HG03135 (cell line): ENCODE data around the gene KCNN3.

Experiments
- ATAC-seq: cut with Tn5 transposase; IDR thresholded peaks from one replicate; pipeline ENCODE4 v1.9.1; 2021; ENCODE audit warnings: mild to moderate bottlenecking, moderate library complexity; ENCODE audit not compliant: unreplicated experiment

Gene KCNN3

GRCh38 chr1:154774175-154774855, 95.8 kb downstream of the KCNN3 start:
- no peak for ATAC-seq

DNA sequence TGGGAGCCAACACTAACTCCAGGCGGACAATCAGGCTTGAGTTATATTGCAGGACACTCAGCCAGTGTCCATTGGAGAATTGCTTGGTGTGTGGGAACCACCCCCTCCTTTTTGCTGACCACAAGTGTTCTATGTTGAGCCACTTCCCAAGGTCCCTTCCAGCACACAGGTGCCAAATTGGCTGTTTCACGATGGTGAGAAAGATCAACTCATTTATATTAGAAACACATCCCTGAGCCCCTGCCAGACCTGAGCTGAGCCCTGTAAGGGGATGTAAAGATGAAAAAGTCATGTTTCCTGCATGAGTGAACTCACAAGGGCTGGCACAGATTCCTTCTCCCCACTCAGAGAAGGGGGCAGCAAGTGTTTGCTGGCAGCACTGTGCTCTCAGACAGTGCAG, 96.5 kb downstream of the KCNN3 start:
- ATAC-seq: no peak

DNA sequence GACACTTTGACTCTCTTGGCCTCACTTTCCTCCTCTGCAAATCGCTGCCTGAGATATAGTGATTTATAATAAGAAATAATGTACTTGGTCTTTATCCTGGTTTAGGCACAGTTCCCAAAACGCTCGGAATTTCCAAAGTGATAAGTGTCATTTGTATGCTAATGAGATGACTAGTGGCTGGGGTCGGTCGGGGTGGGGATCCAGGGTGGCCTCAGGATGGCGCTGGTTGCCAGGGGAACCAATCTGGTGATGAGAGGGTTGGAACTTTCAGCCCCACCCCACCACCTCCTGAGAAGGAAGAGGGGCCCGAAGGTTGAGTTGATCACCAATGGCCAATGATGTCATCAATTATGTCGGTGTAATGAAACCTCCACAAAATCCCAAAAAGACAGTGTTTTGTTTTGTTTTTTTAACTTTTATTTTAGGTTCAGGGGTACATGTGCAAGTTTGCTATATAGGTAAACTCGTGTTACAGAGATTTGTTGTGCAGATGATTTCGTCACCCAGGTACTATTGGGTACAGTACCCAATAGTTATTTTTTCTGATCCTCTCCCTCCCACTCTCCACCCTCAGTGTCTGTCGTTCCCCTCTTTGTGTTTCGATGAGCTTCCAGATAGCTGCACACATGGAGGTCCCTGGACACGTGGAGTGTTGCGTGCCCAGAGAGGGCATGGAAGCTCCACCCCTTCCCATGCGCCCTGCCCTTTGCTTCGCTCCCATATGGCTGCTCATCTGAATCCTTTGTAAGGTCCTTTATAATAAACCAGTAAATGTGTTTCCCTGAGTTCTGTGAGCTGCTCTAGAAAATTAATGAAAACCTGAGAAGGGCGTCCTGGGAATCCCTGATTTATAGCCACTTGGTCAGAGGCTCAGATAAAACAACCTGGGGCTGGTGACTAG, 97.2 kb downstream of the KCNN3 start:
- no peak for ATAC-seq

- no peak for ATAC-seq
These were observed 98.0 kb downstream of the KCNN3 start for GRCh38 chr1:154772056-154772455.

DNA sequence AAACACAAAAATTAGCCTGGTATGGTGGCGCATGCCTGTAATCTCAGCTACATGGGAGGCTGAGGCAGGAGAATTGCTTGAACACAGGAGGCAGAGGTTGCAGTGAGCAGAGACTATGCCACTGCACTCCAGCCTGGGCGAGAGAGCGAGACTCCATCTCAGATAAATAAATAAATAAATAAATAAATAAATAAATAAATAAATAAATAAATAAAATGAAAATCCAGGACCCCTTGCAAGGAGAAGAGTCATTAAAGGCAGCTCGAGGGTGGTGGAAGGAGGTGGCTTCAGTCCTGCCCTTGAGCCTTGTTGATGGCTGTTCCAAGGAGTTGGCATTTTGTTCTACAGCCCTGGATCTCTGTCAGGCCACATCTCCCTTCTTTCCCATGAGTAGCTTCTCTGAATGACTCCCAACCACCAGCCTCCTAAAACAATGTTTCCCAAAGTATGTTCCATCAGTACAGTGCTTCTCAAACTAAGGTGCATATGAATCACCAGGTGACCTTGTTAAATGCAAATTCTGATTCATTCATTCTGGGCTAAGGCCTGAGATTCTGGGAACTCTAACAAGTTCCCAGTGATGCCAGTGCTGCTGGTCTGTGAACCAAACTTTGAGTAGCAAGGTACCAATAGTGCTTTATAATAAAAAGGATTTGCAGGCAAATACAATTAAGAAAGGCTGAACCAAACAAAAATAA, 99.0 kb downstream of the KCNN3 start:
- ATAC-seq: no peak

GRCh38 chr1:154769193-154769895, 100.7 kb downstream of the KCNN3 start:
- no peak for ATAC-seq

DNA sequence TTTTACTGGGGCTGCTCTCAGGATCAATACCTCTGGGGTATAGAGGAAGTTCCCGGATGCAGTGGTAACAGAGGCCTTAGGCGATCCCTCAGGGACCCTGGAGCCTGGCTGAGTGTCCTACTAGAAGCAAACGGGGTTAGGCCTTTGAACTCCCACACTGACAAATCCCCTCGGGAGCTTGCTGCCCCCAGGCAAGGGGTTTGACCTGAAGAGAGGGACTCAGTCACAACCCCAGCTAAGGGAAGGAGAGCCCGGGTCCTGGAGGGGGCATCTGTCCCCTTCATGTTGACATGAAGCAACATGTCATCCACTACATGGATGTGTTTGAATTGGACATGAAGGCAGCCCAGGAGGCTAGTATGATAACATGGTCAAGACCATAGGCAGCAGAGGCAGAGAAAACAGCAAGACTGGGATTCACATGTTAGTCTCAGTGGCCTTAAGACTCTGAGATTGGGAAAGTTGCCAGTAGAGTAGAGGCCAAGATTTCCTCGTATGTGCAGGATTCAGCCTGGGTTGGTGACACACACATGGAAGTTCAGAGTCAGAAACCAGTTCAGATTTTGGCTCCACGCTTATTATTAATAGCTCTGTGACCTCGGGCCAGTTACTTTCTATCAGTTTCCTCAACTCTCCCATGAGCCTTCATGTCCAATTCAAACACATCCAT, 101.5 kb downstream of the KCNN3 start:
- no peak for ATAC-seq

- no peak for ATAC-seq
These were observed 102.5 kb downstream of the KCNN3 start for GRCh38 chr1:154767315-154768240.

DNA sequence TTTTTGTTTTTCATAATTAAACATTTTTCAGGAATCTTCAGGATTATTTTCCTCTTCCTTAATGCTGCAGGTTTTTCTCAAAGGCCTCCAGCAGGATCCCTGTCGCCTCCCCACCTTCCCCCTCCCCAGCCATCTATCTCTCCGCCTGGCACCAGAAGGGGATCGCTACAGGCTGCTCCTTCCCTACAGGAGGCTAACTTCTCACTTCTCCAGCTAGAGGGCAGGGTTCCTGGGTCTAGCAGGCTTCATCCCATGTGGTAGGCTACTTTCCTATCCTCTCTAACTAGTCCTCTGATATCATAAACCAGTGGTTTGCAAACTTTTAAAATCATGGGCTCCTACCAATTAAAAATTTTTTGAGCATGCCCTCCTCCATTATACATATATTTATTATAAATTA, 104.1 kb downstream of the KCNN3 start:
- no peak for ATAC-seq

GRCh38 chr1:154764773-154765172, 105.3 kb downstream of the KCNN3 start:
- no peak for ATAC-seq

DNA sequence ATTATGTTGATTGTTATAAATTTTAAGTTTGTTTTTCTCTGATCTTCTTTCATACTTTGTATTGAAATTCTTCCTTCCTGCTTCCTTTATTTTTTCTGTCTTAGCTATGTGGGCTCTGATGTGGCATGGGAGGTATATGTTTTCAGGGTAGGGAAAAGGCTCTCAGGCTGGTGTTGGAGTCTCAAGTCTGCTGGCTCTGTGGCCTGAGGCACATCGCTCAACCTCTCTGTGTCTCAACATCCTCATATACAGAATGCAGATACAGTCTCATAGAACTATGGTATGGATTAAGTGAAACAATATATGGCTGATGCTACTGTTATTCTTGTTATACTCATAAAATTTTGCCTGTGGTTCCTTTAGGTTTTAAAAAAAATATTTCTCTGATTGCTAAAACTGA, 105.9 kb downstream of the KCNN3 start:
- no peak for ATAC-seq

DNA sequence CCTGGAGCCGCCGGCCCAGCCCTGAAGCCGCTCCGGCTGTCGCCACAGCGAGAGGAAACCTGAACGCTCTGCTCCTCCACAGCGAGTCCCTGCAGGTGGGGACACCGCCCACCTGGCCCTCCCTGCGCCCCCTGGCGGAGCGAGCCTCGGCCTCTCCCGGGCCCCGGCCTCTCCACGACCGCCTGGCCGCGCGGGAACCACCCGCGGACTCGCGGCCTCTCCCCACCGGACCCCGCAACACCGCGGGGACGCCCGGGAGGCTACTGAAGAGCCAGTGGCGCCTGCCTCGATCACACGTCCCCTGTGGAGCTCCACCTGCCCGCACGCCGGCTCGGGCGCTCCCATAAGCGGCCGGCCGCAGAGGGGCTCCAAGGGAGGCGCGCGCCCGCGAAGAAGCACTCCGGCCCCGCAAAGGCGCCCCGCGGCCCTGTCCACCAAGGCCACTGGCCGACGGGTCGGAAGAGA, 109.6 kb downstream of the KCNN3 start:
- no peak for ATAC-seq

GRCh38 chr1:154759793-154760192, 110.3 kb downstream of the KCNN3 start:
- no peak for ATAC-seq

DNA sequence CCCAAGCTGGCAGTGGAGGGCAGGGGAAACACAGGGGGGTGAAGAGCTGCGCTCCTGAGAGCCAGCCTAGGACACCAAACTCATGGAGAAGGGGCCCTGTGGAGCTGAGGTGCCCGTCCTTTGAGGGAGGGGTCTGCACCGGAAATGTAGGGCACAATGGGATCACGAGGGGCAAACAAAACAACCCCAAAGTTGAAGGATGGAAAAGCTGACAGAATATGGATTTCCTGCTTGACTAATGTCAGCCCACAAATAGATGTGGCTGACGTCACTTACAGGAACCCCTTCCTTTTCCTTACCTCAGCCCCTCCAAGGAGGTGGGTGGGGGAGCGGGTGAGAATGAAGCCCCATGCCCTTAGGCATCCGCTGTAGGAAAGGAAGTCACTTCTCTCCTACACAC, 110.9 kb downstream of the KCNN3 start:
- no peak for ATAC-seq

DNA sequence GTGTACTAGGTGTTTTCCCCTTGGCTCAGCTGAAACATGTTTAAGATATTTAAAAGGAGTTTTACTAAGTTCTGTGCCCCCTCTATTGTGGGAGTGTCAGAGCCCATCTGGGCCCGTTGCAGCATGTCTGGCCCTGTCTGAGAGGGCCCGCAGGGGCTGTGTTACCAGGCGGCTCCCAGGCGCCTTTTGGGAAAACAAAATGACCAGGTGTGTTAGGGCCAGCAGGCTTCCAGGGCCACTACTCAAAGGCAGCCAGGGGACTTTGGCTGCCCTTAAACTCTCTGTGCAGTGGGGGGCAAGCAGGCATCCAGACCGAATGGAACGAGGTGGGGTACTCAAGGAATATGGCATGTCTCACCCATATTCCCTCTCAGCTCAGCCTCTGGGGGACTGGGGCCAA, 111.7 kb downstream of the KCNN3 start:
- ATAC-seq: no peak

- ATAC-seq: no peak
These were observed 113.1 kb downstream of the KCNN3 start for GRCh38 chr1:154756793-154757548.

GRCh38 chr1:154755858-154756730, 114.0 kb downstream of the KCNN3 start:
- ATAC-seq: no peak

DNA sequence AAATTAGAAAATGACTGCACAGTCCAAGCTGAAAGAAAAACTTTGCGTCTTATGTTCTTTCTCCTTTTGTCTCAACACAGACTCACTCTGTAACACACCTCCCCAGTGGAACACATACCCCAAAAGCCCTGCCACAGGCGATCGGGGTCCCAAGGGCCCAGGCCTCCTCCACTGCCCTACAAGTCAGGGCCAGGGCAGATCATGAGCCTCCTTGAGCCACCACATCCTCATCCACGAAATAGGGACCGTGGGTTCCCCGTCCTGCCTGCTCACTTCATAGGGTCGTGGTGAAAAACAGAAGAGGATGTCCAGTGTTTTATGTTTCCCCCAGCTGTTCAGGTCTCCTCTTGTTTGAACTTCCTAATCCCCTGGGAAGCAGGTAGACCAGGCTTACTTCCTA, 116.7 kb downstream of the KCNN3 start:
- no peak for ATAC-seq
